ENCODE measurements around the gene DPP6. TPM values are rescaled to one million over a fixed set of nuclear protein-coding genes. Genes with fewer than 3 reads are reported as not detected.

The DPP6 gene
- total RNA-seq, 1 donor from 2014 or later, result 2.2 TPM

DNA sequence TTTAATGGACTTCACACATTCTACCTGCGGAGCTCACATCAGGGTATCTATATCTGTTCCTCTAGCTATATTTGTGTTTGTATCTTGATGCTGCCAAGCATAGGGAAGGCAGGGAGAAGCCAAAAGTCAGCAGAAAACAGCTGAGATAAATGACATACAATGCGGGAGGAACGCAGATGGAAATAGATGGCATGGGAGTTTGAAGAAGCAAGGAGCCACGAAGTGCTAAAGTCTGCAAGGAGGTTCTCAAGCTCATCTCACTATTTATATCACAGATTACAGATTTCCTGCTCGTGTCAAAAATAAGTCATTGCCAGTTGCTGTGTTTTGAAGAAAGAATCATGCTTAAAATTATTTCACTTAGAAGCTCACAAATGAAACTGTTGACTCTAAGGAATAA lies 180.5 kb downstream of the DPP6 start:
- no peak for DNase-seq (ENCODE audit: low read depth, low spot score)
- Mint-ChIP-seq H3K36me3 (ENCODE audit: low read depth) (no peaks in the 10 kb centered on the region), H3K27me3 (ENCODE audit: low read depth) (peaks cover 16% of the 10 kb centered on the region), H3K4me3 (no peak overlapping the region), H3K9me3 (peaks cover 3% of the 10 kb centered on the region), H3K4me1 (no peaks in the 10 kb centered on the region), H3K27ac (ENCODE audit: unreplicated experiment) (no peak overlapping the region)
- TF ChIP-seq, protein P1, sequence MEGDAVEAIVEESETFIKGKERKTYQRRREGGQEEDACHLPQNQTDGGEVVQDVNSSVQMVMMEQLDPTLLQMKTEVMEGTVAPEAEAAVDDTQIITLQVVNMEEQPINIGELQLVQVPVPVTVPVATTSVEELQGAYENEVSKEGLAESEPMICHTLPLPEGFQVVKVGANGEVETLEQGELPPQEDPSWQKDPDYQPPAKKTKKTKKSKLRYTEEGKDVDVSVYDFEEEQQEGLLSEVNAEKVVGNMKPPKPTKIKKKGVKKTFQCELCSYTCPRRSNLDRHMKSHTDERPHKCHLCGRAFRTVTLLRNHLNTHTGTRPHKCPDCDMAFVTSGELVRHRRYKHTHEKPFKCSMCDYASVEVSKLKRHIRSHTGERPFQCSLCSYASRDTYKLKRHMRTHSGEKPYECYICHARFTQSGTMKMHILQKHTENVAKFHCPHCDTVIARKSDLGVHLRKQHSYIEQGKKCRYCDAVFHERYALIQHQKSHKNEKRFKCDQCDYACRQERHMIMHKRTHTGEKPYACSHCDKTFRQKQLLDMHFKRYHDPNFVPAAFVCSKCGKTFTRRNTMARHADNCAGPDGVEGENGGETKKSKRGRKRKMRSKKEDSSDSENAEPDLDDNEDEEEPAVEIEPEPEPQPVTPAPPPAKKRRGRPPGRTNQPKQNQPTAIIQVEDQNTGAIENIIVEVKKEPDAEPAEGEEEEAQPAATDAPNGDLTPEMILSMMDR (conservative IDR thresholded peaks at IDR 0.05), result no peak

DNA sequence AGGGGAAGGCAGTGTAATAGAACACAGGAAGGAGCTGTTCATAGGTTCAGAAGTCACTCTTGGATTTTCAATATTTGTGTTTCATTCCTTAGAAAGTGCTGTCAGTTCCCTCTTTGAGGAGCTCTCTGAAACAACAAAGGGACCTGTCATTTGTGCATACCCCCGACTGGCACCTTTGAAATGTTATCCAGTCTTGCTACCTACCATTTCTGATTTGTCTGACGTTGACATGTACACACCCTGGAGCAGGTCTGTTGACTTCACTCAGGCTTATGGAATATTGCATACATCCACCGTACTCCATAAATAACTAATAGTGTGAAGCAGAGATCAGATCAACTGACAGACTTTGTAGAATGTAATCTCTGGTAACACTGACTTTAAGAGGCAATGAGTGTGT lies 189.8 kb downstream of the DPP6 start:
- Mint-ChIP-seq H3K4me1 (no peaks in the 10 kb centered on the region), H3K36me3 (ENCODE audit: low read depth) (no peaks in the 10 kb centered on the region), H3K27me3 (ENCODE audit: low read depth) (peaks cover 3% of the 10 kb centered on the region), H3K27ac (ENCODE audit: unreplicated experiment) (no peak overlapping the region), H3K9me3 (peaks cover 2% of the 10 kb centered on the region), H3K4me3 (no peak overlapping the region)
- DNase-seq (ENCODE audit: low read depth, low spot score), result no peak
- TF ChIP-seq, protein P1 (conservative IDR thresholded peaks at IDR 0.05), result no peak

DNA sequence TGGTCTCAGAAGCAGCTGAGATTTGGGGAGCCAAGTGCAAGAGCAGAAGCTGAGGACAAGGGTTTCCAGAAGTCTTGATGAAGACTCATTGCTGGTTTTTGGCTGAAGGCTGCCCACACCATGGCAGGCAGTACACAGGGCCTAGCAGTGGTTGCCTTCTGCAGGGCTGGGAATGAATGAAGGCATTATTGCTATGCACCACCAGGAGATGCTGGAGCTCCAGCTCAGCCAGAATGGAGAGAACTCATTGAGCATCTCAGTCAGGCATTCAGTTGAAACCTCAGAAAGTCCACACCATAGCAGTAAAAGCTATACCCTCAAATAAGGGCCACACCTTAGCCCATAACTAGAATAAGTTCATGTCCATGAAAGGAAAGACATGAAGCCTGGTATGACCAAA lies 190.5 kb downstream of the DPP6 start:
- TF ChIP-seq, protein P1 (conservative IDR thresholded peaks at IDR 0.05), result no peak
- no peak for DNase-seq (ENCODE audit: low read depth, low spot score)
- peaks cover 2% of the 10 kb centered on the region for H3K9me3 Mint-ChIP-seq
- H3K27me3 Mint-ChIP-seq (ENCODE audit: low read depth), result peaks cover 2% of the 10 kb centered on the region
- no peak overlapping the region for H3K4me3 Mint-ChIP-seq
- H3K27ac Mint-ChIP-seq (ENCODE audit: unreplicated experiment), result no peak overlapping the region
- H3K36me3 Mint-ChIP-seq (ENCODE audit: low read depth), result no peaks in the 10 kb centered on the region
- H3K4me1 Mint-ChIP-seq, result no peaks in the 10 kb centered on the region

DNA sequence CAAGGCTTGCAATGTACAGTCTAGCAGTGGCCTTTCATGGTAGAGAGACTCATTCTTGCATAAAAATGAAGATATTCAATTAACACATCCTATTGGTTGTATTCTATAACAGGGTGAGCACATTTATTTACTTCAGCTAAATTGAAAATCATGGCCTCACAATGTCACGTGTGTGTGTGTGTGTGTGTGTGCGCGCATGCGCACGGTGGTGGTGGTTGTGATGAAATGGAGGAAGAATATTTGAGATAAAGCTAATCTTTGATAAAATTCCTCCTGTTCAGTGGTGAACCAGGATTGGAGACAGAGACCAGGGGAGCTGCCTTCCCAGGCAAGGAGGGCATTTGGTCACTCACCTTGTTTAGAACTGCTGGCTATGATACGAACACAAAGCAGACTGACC lies 199.8 kb downstream of the DPP6 start:
- Mint-ChIP-seq H3K4me1 (peaks cover 4% of the 10 kb centered on the region), H3K27ac (ENCODE audit: unreplicated experiment) (no peak overlapping the region), H3K36me3 (ENCODE audit: low read depth) (no peaks in the 10 kb centered on the region), H3K4me3 (no peak overlapping the region), H3K27me3 (ENCODE audit: low read depth) (peaks cover 30% of the 10 kb centered on the region), H3K9me3 (no peaks in the 10 kb centered on the region)
- TF ChIP-seq, protein P1 (conservative IDR thresholded peaks at IDR 0.05), result no peak
- no peak for DNase-seq (ENCODE audit: low read depth, low spot score)

DNA sequence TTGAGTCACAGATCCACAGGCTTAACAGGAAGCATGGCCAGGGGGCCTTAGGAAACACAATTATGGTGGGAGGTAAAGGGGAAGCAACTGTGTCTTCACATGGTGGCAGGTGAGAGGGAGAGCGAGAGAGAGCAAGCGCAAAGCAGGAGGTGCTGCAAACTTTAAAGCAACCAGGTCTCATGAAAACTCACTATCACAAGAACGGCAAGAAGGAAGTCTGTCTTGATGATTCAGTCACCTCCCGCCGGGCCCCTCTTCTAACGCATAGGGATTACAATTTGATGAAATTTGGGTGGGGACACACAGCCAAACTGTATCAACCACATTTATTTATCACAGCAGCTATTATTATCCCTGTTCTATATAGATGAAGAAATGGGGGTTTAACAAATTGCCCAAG lies 201.6 kb downstream of the DPP6 start:
- Mint-ChIP-seq H3K4me1 (peaks cover 4% of the 10 kb centered on the region), H3K4me3 (no peak overlapping the region), H3K27me3 (ENCODE audit: low read depth) (peaks cover 30% of the 10 kb centered on the region), H3K27ac (ENCODE audit: unreplicated experiment) (no peak overlapping the region), H3K9me3 (no peaks in the 10 kb centered on the region), H3K36me3 (ENCODE audit: low read depth) (no peaks in the 10 kb centered on the region)
- DNase-seq (ENCODE audit: low read depth, low spot score), result no peak
- TF ChIP-seq, protein P1 (conservative IDR thresholded peaks at IDR 0.05), result no peak

DNA sequence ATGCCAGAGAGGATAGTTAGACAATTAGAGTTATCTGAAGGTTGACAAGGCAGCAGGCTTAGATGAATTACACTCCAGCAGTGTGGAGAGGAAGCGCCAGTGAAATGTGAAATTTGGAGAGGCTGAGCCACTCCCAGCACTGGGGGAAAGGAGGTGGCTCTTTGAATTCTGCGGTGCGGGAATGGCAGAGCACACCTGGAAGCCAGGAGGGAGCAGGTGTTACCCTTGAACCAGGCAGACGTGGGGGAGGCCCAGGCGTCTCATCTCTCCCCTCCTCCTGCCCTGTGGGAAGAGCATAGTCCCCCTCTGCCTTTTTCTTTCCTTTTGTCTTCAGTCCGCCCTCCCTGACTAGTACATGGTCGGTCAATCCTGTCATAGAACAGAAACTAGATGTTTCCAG lies 203.1 kb downstream of the DPP6 start:
- Mint-ChIP-seq H3K27me3 (ENCODE audit: low read depth) (peaks cover 36% of the 10 kb centered on the region), H3K27ac (ENCODE audit: unreplicated experiment) (no peak overlapping the region), H3K9me3 (no peaks in the 10 kb centered on the region), H3K4me1 (peaks cover 4% of the 10 kb centered on the region), H3K4me3 (no peak overlapping the region), H3K36me3 (ENCODE audit: low read depth) (no peaks in the 10 kb centered on the region)
- TF ChIP-seq, protein P1 (conservative IDR thresholded peaks at IDR 0.05), result no peak
- no peak for DNase-seq (ENCODE audit: low read depth, low spot score)
